Progenitor cell of endocrine pancreas (in vitro differentiated cells): ENCODE results near the gene SMIM14. TPM values are rescaled to one million over a fixed set of nuclear protein-coding genes. Genes with fewer than 3 reads are reported as not detected.

Experiments
- DNase-seq: peaks from one replicate; pipeline ENCODE4 v3.0.0; 2021; ENCODE audit warnings: low spot score; ENCODE audit not compliant: unreplicated experiment
- H3K27ac Mint-ChIP-seq: 2 replicates; pipeline ENCODE4 v1.8.0; 2021; ENCODE audit warnings: mild to moderate bottlenecking, moderate library complexity, mixed read lengths
- H3K27me3 Mint-ChIP-seq: 2 replicates; pipeline ENCODE4 v1.8.0; 2021; ENCODE audit warnings: mixed read lengths
- H3K36me3 Mint-ChIP-seq: 2 replicates; pipeline ENCODE4 v1.8.0; 2022; ENCODE audit warnings: mixed read lengths; ENCODE audit not compliant: insufficient read depth
- H3K4me1 Mint-ChIP-seq: 2 replicates; pipeline ENCODE4 v1.8.0; 2021; ENCODE audit warnings: low read depth, mixed read lengths
- H3K4me3 Mint-ChIP-seq: 2 replicates; pipeline ENCODE4 v1.8.0; 2021; ENCODE audit warnings: low read depth, mild to moderate bottlenecking, moderate library complexity, mixed read lengths
- H3K9me3 Mint-ChIP-seq: 2 replicates; pipeline ENCODE4 v1.8.0; 2021; ENCODE audit warnings: low read depth, mixed read lengths
- CTCF ChIP-seq: fragments of 200-600 bp; sonication (generic); IDR thresholded peaks from one replicate; pipeline ENCODE4 v1.5.0; 2021; ENCODE audit warnings: antibody characterized with exemption, mild to moderate bottlenecking; ENCODE audit not compliant: unreplicated experiment
- total RNA-seq: library from RNA; stranded (reverse); gene quantifications from 2 replicates; pipeline ENCODE4 v1.2.1, GENCODE V29; 2021

Gene SMIM14
- total RNA-seq, 1 donor from 2014 or later, result 70.1 TPM

GRCh38 chr4:39649639-39650265 lies 11.1 kb upstream of the SMIM14 start:
- H3K4me3 Mint-ChIP-seq, result no peak overlapping the region
- H3K27me3 Mint-ChIP-seq, result no peaks in the 10 kb centered on the region
- no peak for TF ChIP-seq CTCF
- H3K27ac Mint-ChIP-seq, result no peak overlapping the region
- H3K4me1 Mint-ChIP-seq, result peaks cover 2% of the 10 kb centered on the region
- no peak for DNase-seq
- peaks cover 3% of the 10 kb centered on the region for H3K36me3 Mint-ChIP-seq
- no peaks in the 10 kb centered on the region for H3K9me3 Mint-ChIP-seq

- no peak for TF ChIP-seq CTCF
- Mint-ChIP-seq H3K27me3 (no peaks in the 10 kb centered on the region), H3K4me3 (no peak overlapping the region), H3K27ac (no peak overlapping the region), H3K36me3 (peaks cover 3% of the 10 kb centered on the region), H3K9me3 (no peaks in the 10 kb centered on the region), H3K4me1 (peaks cover 2% of the 10 kb centered on the region)
- no peak for DNase-seq
These were observed 10.3 kb upstream of the SMIM14 start for GRCh38 chr4:39648827-39649558.

GRCh38 chr4:39648213-39648612 lies 9.5 kb upstream of the SMIM14 start:
- H3K27me3 Mint-ChIP-seq, result no peaks in the 10 kb centered on the region

GRCh38 chr4:39642885-39643552 lies 4.4 kb upstream of the SMIM14 start:
- no peak for TF ChIP-seq CTCF
- Mint-ChIP-seq H3K27me3 (no peaks in the 10 kb centered on the region), H3K36me3 (peaks cover 1% of the 10 kb centered on the region), H3K9me3 (no peaks in the 10 kb centered on the region), H3K27ac (no peak overlapping the region), H3K4me1 (peaks cover 4% of the 10 kb centered on the region), H3K4me3 (no peak overlapping the region)
- DNase-seq, result no peak

More at GRCh38 chr4:39648213-39648612, 9.5 kb upstream of the SMIM14 start:
- no peak for DNase-seq
- Mint-ChIP-seq H3K36me3 (peaks cover 3% of the 10 kb centered on the region), H3K27ac (no peak overlapping the region), H3K4me1 (no peaks in the 10 kb centered on the region), H3K9me3 (no peaks in the 10 kb centered on the region), H3K4me3 (no peak overlapping the region)
- TF ChIP-seq CTCF, result no peak

- TF ChIP-seq CTCF, result no peak
- Mint-ChIP-seq H3K4me1 (peaks cover 11% of the 10 kb centered on the region), H3K27ac (no peak overlapping the region), H3K9me3 (no peaks in the 10 kb centered on the region), H3K36me3 (peaks cover 1% of the 10 kb centered on the region), H3K27me3 (no peaks in the 10 kb centered on the region), H3K4me3 (peak overlapping the region; percentile 11)
- no peak for DNase-seq
These were observed 2.8 kb upstream of the SMIM14 start for GRCh38 chr4:39641451-39641850.
